GM18526 (cell line): ENCODE measurements around the gene ZNF429.

Experiments used
- POLR2A ChIP-seq: IDR thresholded peaks from 3 replicates; pipeline ENCODE4 v1.6.1; 2011; ENCODE audit not compliant: insufficient read length; ENCODE audit errors: extremely low read depth

ZNF429 gene

DNA sequence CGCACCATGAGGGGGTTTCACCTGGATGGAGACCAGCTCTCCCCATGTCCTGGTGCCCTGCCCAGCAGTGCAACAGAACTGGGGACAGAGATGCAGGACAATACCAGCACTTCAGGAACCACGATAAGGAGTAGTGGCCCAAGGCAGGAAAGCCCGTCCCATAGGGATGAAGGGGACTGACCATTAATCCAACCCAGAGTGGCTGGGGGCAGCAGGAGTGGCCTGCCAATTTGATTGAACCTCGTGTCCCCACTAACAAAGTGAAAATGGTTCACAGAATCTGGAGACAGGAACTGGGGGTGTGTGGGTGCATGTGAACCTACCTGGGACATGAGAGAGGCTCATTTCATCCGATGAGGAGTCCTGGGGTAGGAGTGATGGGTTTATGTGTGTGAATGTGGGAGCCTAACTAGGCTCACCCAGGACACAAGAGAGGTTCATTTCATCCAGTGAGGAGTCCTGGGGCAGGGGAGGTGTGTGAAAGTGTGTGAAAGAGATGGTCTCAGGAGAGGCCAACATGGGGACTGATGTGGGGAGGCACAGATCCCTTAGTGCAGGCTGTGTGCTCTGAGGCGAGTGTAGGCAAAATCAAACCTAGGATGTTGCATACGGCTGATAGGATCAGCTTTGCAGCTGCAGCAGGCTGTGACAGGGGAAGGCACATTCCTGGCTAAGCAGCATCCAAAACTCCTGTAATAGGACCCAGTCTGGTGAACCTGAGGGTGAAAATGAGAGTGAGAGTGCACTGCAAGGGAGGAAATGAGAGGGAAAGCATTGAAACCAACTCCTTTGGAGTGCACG, 98.2 kb downstream of the ZNF429 start:
- no peak for TF ChIP-seq POLR2A

GRCh38 chr19:21604351-21604926, 99.0 kb downstream of the ZNF429 start:
- no peak for TF ChIP-seq POLR2A
